H1 (cell line): Measurements from ENCODE around the gene DLG1. TPM values are rescaled to one million over a fixed set of nuclear protein-coding genes. Genes with fewer than 3 reads are reported as not detected.

Experiments
- CTCF ChIA-PET: fragments of 300-600 bp; sonication (Branson Sonifier 250); formaldehyde crosslinking; loops from one replicate; lab custom pipeline; 2021; ENCODE audit not compliant: partially characterized antibody; lab: Charles Lee
- POLR2A ChIA-PET: fragments of 300-600 bp; sonication (Branson Sonifier 250); formaldehyde crosslinking; loops from one replicate; lab custom pipeline; 2021; ENCODE audit warnings: inconsistent platforms; ENCODE audit not compliant: partially characterized antibody; lab: Charles Lee
- DNase-seq, 2 experiments: peaks; one replicate each; pipeline versions ENCODE4 v3.0.0 to v3.0.0-alpha.2; 2010 to 2022; ENCODE audit warnings: low spot score in 2 of 2, low read depth in 1 of 2, mixed read lengths in 1 of 2
- FAIRE-seq: peaks from 2 replicates; lab custom pipeline; 2011; peaks lifted over from hg19 to GRCh38; lab: Jason Lieb, UNC
- H2AFZ ChIP-seq: 2 replicates; pipeline ENCODE4 v1.8.1; 2012; ENCODE audit warnings: low read length, inconsistent platforms
- H2AK5ac ChIP-seq: 2 replicates; pipeline ENCODE4 v1.6.1; 2013; ENCODE audit warnings: low read depth, low read length
- H2BK120ac ChIP-seq: replicated peaks from 2 replicates; pipeline ENCODE3; 2013; ENCODE audit warnings: low read depth, low read length, inconsistent platforms
- H2BK12ac ChIP-seq: 2 replicates; pipeline ENCODE4 v1.6.1; 2013; ENCODE audit warnings: low read depth, low read length
- H2BK15ac ChIP-seq: 2 replicates; pipeline ENCODE4 v1.6.1; 2013; ENCODE audit warnings: low read length
- H2BK20ac ChIP-seq: 2 replicates; pipeline ENCODE4 v1.6.1; 2013; ENCODE audit warnings: low read length
- H2BK5ac ChIP-seq: 2 replicates; pipeline ENCODE4 v1.6.1; 2013; ENCODE audit warnings: low read depth, low read length
- H3K14ac ChIP-seq: 2 replicates; pipeline ENCODE4 v1.6.1; 2013; ENCODE audit warnings: inconsistent platforms; ENCODE audit not compliant: insufficient read length
- H3K18ac ChIP-seq: 2 replicates; pipeline ENCODE4 v1.6.1; 2013; ENCODE audit warnings: low read length; ENCODE audit errors: extremely low read depth
- H3K23ac ChIP-seq: 2 replicates; pipeline ENCODE4 v1.6.1; 2013; ENCODE audit warnings: inconsistent platforms; ENCODE audit not compliant: insufficient read length
- H3K23me2 ChIP-seq: 2 replicates; pipeline ENCODE4 v1.6.1; 2013; ENCODE audit warnings: low read depth, low read length
- H3K27ac ChIP-seq: 2 replicates; pipeline ENCODE4 v1.6.1; 2011; ENCODE audit warnings: low read depth, low read length, inconsistent platforms
- H3K27me3 ChIP-seq, 4 experiments: replicated peaks in 1 of 4; 1 replicate in 1 of 4; 2 replicates in 3 of 4; pipeline versions ENCODE4 v1.6.1 to v1.8.1; 2011 to 2013; ENCODE audit warnings: low read length in 3 of 4, mild to moderate bottlenecking in 3 of 4, inconsistent platforms in 2 of 4, mixed read lengths in 2 of 4, moderate library complexity in 1 of 4; ENCODE audit not compliant: control insufficient read depth in 3 of 4, insufficient read depth in 3 of 4; ENCODE audit errors: extremely low read depth in 1 of 4
- H3K36me3 ChIP-seq, 4 experiments: 2 replicates each; pipeline versions ENCODE4 v1.6.1 to v1.8.1; 2011 to 2013; ENCODE audit warnings: mild to moderate bottlenecking in 4 of 4, low read length in 3 of 4, moderate library complexity in 2 of 4, control low read depth in 1 of 4, inconsistent platforms in 1 of 4; ENCODE audit not compliant: insufficient read depth in 4 of 4, control insufficient read depth in 2 of 4
- H3K4ac ChIP-seq: replicated peaks from 2 replicates; pipeline ENCODE3; 2013; ENCODE audit warnings: low read length, low read depth, mixed read lengths, inconsistent platforms; ENCODE audit not compliant: insufficient read length
- H3K4me1 ChIP-seq, 4 experiments: replicated peaks in 1 of 4; 1 replicate in 1 of 4; 2 replicates in 3 of 4; pipeline versions ENCODE4 v1.6.1 to v1.8.1; 2011 to 2013; ENCODE audit warnings: low read length in 3 of 4, inconsistent platforms in 2 of 4, mixed read lengths in 1 of 4; ENCODE audit not compliant: insufficient read depth in 4 of 4, control insufficient read depth in 3 of 4
- H3K4me2 ChIP-seq, 2 experiments: 2 replicates each; pipeline versions ENCODE4 v1.6.1 to v1.8.1; 2011 to 2013; ENCODE audit warnings: low read depth in 2 of 2, low read length in 2 of 2, control low read depth in 1 of 2, inconsistent platforms in 1 of 2, mild to moderate bottlenecking in 1 of 2; ENCODE audit not compliant: insufficient read depth in 1 of 2
- H3K4me3 ChIP-seq, 4 experiments: fragments of 200-600, 300-600 bp in 1 of 4; sonication (generic), shearing (Covaris generic), sonication (Bioruptor Twin) in 1 of 4; 2 replicates each; pipeline versions ENCODE4 v1.5.1 to v1.8.1; 2011 to 2016; ENCODE audit warnings: low read length in 4 of 4, low read depth in 3 of 4, control low read depth in 2 of 4, inconsistent platforms in 2 of 4, mild to moderate bottlenecking in 2 of 4, mixed read lengths in 1 of 4, moderate library complexity in 1 of 4; ENCODE audit not compliant: insufficient read depth in 2 of 4; ENCODE audit errors: extremely low read depth in 1 of 4
- H3K56ac ChIP-seq: replicated peaks from 2 replicates; pipeline ENCODE3; 2013; ENCODE audit warnings: low read depth, mild to moderate bottlenecking, mixed read lengths, low read length, inconsistent platforms; ENCODE audit not compliant: insufficient read length
- H3K79me1 ChIP-seq: 2 replicates; pipeline ENCODE4 v1.6.1; 2013; ENCODE audit warnings: low read depth, low read length, control low read depth
- H3K79me2 ChIP-seq, 2 experiments: 2 replicates each; pipeline versions ENCODE4 v1.6.1 to v1.8.1; 2012 to 2013; ENCODE audit warnings: low read length in 2 of 2, mild to moderate bottlenecking in 2 of 2, inconsistent platforms in 1 of 2; ENCODE audit not compliant: insufficient read depth in 2 of 2, control insufficient read depth in 1 of 2
- H3K9ac ChIP-seq, 4 experiments: replicated peaks in 1 of 4; 1 replicate in 1 of 4; 2 replicates in 3 of 4; pipeline versions ENCODE4 v1.6.1 to v1.8.1; 2011 to 2013; ENCODE audit warnings: low read depth in 3 of 4, low read length in 3 of 4, control low read depth in 2 of 4, mild to moderate bottlenecking in 2 of 4, moderate library complexity in 2 of 4, inconsistent platforms in 1 of 4; ENCODE audit errors: extremely low read depth in 1 of 4
- H3K9me3 ChIP-seq, 2 experiments: 2 replicates each; pipeline versions ENCODE4 v1.6.1 to v1.8.1; 2012 to 2013; ENCODE audit warnings: mild to moderate bottlenecking in 2 of 2, moderate library complexity in 2 of 2, control low read depth in 1 of 2, inconsistent platforms in 1 of 2, low read depth in 1 of 2, low read length in 1 of 2, mixed read lengths in 1 of 2; ENCODE audit not compliant: insufficient read depth in 2 of 2
- H4K20me1 ChIP-seq, 2 experiments: replicated peaks in 1 of 2; 2 replicates each; pipeline versions ENCODE3 to v1.8.1; 2011 to 2013; ENCODE audit warnings: inconsistent platforms in 2 of 2, low read length in 2 of 2, mild to moderate bottlenecking in 1 of 2; ENCODE audit not compliant: insufficient read depth in 2 of 2, control insufficient read depth in 1 of 2
- H4K5ac ChIP-seq: 2 replicates; pipeline ENCODE4 v1.6.1; 2013; ENCODE audit warnings: low read length, low read depth, mixed read lengths, inconsistent platforms; ENCODE audit not compliant: insufficient read length
- H4K8ac ChIP-seq: 2 replicates; pipeline ENCODE4 v1.8.0; 2013; ENCODE audit warnings: mild to moderate bottlenecking, moderate library complexity, low read length, inconsistent platforms; ENCODE audit not compliant: insufficient read depth; ENCODE audit errors: extremely low read depth
- H4K91ac ChIP-seq: replicated peaks from 2 replicates; pipeline ENCODE3; 2013; ENCODE audit warnings: low read length, mixed read lengths, inconsistent platforms; ENCODE audit not compliant: insufficient read length
- CEBPB ChIP-seq: IDR thresholded peaks from 2 replicates; pipeline ENCODE4 v1.6.1; 2012; ENCODE audit warnings: low read depth, low read length
- HDAC2 ChIP-seq, 2 experiments: fragments of 300-600 bp in 1 of 2; sonication (generic) in 1 of 2; IDR thresholded peaks; 2 replicates each; pipeline ENCODE4 v1.6.1; 2011 to 2012; ENCODE audit warnings: low read depth in 2 of 2, low read length in 2 of 2, mild to moderate bottlenecking in 2 of 2, moderate library complexity in 2 of 2, borderline replicate concordance in 1 of 2, inconsistent platforms in 1 of 2
- JUN ChIP-seq: IDR thresholded peaks from 2 replicates; pipeline ENCODE4 v1.6.1; 2011; ENCODE audit warnings: low read depth, mild to moderate bottlenecking, improper control_type of control experiment, low read length
- SIN3A ChIP-seq, 2 experiments: IDR thresholded peaks in 1 of 2; conservative IDR thresholded peaks in 1 of 2; 2 replicates each; pipeline ENCODE4 v1.6.1; 2011 to 2012; ENCODE audit warnings: low read length in 2 of 2, improper control_type of control experiment in 1 of 2, low read depth in 1 of 2, mild to moderate bottlenecking in 1 of 2
- WGBS, 2 experiments: shearing (Covaris generic) in 1 of 2; methylation state at CpG; one replicate each; pipeline versions ENCODE4 v1.1.6 to v1.1.7; 2013 to 2015; ENCODE audit warnings: low lambda C conversion rate in 2 of 2, mixed read lengths in 2 of 2, inconsistent platforms in 1 of 2, low coverage in 1 of 2, missing lambda C conversion rate in 1 of 2; ENCODE audit not compliant: insufficient replicate concordance in 2 of 2, insufficient coverage in 1 of 2, insufficient read length in 1 of 2; ENCODE audit errors: extremely low coverage in 1 of 2, missing lambda C conversion rate in 1 of 2; 5-methylcytosine and 5-hydroxymethylcytosine counted together
- polyA plus RNA-seq, 7 experiments: library from polyadenylated mRNA; depleted of rRNA in 3 of 7; stranded (reverse) in 5 of 7; unstranded in 2 of 7; fragments of >200 nt in 5 of 7; fragments of 200-250 nt in 2 of 7; gene quantifications; 1 replicate in 5 of 7; 2 replicates in 1 of 7; 4 replicates in 1 of 7; pipeline versions ENCODE4 v1.2.1 to v1.2.3, GENCODE V29; 2011 to 2013; ENCODE audit warnings: missing spikeins in 2 of 7, mixed read lengths in 2 of 7
- total RNA-seq: library from RNA; stranded (reverse); fragmentation: NEBNext Ultra II Directional; extraction: Animal tissue kit (Norgen Biotek cat#: 25700); gene quantifications from 2 replicates; pipeline ENCODE4 v1.2.1, GENCODE V29; 2021
- TF ChIP-seq, protein P1 (sequence below): IDR thresholded peaks from 2 replicates; pipeline ENCODE4 v1.6.1; 2012; ENCODE audit warnings: inconsistent platforms
- TF ChIP-seq, protein P2 (sequence below): IDR thresholded peaks from 2 replicates; pipeline ENCODE4 v1.6.1; 2011; ENCODE audit warnings: low read depth, mild to moderate bottlenecking, low read length; ENCODE audit not compliant: insufficient read depth

DLG1 gene
- total and polyA plus RNA-seq, 2 of the 8 experiments (the other 6 are each of a cell fraction or from before 2014, with no cell fraction given) = 13.4 to 78.8 TPM

GRCh38 chr3:197270558-197271317 is 27.7 kb downstream of the DLG1 start:
- FAIRE-seq (no peak), DNase-seq (no peak)
- Histone ChIP-seq H3K9ac (no peak overlapping the region), H4K91ac (no peak overlapping the region), H3K4ac (no peak overlapping the region), H2BK120ac (no peak overlapping the region), H2AFZ (no peak overlapping the region), H3K79me1 (peaks cover 6% of the 10 kb centered on the region; the same call in 1 of the 2 replicates), H3K27me3 (no peaks in the 10 kb centered on the region), H3K27ac (no peak overlapping the region), H3K4me2 (no peak overlapping the region), H3K18ac (no peak overlapping the region), H3K4me3 (no peak overlapping the region), H3K14ac (no peak overlapping the region), H3K23ac (no peak overlapping the region), H2BK12ac (no peak overlapping the region), H2BK5ac (no peak overlapping the region), H2BK15ac (no peak overlapping the region), H4K20me1 (peaks cover 6 to 12% of the 10 kb centered on the region in 2 experiments), H3K23me2 (no peaks in the 10 kb centered on the region), H3K36me3 (peaks cover 0 to 6% (median 0%) of the 10 kb centered on the region in 4 experiments; a peak in 1 of 8 replicates), H2BK20ac (no peak overlapping the region), H3K4me1 (peaks cover 0 to 3% (median 0%) of the 10 kb centered on the region in 4 experiments; a peak in 1 of 7 replicates), H3K9me3 (no peaks in the 10 kb centered on the region), H2AK5ac (no peak overlapping the region), H4K8ac (no peak overlapping the region), H3K79me2 (peaks cover 3 to 100% of the 10 kb centered on the region in 2 experiments; a peak in 3 of 4 replicates), H3K56ac (no peak overlapping the region), H4K5ac (no peak overlapping the region)
- POLR2A ChIA-PET = no interaction called here
- CTCF ChIA-PET = no interaction called here
- TF ChIP-seq, protein P1, sequence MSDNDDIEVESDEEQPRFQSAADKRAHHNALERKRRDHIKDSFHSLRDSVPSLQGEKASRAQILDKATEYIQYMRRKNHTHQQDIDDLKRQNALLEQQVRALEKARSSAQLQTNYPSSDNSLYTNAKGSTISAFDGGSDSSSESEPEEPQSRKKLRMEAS = no peak
- TF ChIP-seq SIN3A (conservative IDR thresholded peaks at IDR 0.05 in 1 of 2, IDR thresholded peaks at IDR 0.05 in 1 of 2; ENCODE audit: low read depth in 1 of 2, low read length in 2 of 2) (no peak), CEBPB (peak; percentile 58; the same call in 1 of the 2 replicates), JUN (no peak), HDAC2 (IDR thresholded peaks at IDR 0.05; ENCODE audit: borderline replicate concordance in 1 of 2, low read depth in 2 of 2, low read length in 2 of 2) (no peak)
- TF ChIP-seq, protein P2, sequence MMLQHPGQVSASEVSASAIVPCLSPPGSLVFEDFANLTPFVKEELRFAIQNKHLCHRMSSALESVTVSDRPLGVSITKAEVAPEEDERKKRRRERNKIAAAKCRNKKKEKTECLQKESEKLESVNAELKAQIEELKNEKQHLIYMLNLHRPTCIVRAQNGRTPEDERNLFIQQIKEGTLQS = 0 out of 2 replicates have a peak, but pooled peaks have one; percentile 26
- WGBS, 2 experiments = 77% methylated on average over 4 of the region's 4 CpGs; no CpG with 5 or more reads in 1 of the 2 experiments
